T-helper 1 cell treated with Interleukin-12 subunit alpha and Interleukin-12 subunit beta and Interleukin-4 antibody, amounts not matched to agents 30 ng/mL and 1 ng/mL, for 36 hours (primary cell): Measurements from ENCODE around the gene PRELID2. TPM values are rescaled to one million over a fixed set of nuclear protein-coding genes. Genes with fewer than 3 reads are reported as not detected.
"Not testable (repeated sequence)": the region's sequence is repeated elsewhere in the genome, so short reads cannot be mapped to it uniquely, and the experiment has no call there.

Experiments
- intact Hi-C: fragments of 100-400 bp; cut with micrococcal nuclease; formaldehyde crosslinking; loops from one replicate; pipeline ENCODE4 v1.15.1; 2024
- total RNA-seq: library from RNA; stranded (reverse); gene quantifications from 2 replicates; pipeline ENCODE4 v1.2.3, GENCODE V29; 2022

The PRELID2 gene
- total RNA-seq, 1 donor from 2014 or later: 1.9 TPM

DNA sequence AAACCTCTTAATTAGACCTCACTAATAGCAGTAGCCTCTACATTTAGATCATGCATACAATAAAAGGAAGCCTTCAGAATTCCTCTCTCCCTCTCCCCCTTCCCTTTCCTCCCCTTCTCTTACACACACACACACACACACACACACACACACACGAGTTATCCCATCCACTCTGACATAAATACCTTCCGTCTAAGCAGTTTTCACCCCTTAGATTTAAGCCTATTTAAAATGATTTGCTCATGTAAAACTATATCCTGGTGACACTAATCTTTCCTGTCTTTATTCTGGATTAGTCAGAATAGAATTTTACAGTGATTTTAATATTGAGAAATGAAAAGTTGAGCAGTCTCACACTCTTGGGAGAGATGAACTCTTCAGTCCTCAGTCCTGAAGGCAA is 35.0 kb downstream of the PRELID2 start:
- intact Hi-C loops: no loop called here

DNA sequence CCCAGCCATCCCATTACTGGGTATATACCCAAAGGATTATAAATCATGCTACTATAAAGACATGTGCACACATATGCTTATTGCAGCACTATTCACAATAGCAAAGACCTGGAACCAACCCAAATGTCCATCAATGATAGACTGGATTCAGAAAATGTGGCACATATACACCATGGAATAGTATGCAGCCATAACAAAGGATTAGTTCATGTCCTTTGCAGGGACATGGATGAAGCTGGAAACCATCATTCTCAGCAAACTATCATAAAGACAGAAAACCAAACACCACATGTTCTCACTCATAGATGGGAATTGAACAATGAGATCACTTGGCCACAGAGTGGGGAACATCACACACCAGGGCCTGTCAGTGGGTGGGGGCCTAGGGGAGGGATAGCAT is 36.6 kb downstream of the PRELID2 start:
- intact Hi-C loops: not testable (repeated sequence)

DNA sequence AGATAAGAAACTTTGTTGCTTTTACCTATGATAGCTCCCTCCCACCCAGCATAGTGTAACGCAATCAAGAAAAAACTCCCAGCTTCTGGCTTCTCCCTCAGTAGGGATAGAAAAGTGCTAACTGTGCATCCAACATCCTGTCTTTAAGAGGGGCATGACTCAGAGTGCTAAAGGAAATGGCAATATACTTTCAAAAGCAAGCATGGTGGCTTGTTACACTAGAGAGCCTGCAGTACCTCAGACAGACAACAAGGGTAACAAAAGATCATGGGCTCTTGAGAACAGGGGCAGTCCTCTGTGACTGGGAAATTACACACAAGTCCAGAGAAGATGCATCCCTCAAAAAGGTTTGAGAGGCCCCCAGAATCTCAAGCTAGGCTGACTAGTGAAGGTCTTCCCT is 37.8 kb downstream of the PRELID2 start:
- intact Hi-C loops: no loop called here

DNA sequence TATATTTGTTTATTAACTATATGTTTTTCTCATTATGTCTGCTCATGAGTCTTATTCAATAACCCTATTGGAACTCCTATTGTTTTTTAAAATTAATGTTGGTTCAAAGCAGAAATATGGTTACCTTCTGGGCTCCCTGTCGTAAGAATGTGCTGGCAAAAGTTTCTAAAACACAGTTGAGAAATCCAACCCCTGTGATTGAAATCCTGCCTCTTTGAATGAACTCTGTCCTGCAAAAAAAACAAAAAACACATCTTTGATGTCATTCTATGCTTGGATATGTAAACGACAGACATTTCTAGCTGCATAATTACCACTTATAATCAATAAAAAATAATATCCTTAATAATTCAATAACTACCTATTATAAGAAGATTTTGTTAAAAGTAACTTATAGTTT is 38.8 kb downstream of the PRELID2 start:
- intact Hi-C loops: no loop called here

DNA sequence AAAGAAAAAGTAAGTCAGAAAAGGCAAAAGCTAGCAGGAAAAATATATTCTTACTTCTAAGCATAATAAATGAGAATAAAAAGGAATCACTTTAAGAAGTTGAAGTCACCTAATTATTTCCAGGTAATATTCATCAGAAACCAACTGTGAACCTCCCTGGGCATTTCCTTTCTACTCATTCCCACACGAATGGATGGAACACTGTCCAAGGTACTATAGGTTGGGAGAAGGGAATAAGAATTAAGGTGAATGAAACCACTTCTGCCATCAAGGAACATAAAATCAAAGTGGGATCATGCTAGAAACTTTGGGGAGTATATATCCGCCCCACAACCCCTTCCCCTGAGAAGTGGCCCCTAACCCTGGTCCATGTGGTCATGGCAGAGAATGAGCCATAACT is 41.6 kb downstream of the PRELID2 start:
- intact Hi-C loops: no loop called here

DNA sequence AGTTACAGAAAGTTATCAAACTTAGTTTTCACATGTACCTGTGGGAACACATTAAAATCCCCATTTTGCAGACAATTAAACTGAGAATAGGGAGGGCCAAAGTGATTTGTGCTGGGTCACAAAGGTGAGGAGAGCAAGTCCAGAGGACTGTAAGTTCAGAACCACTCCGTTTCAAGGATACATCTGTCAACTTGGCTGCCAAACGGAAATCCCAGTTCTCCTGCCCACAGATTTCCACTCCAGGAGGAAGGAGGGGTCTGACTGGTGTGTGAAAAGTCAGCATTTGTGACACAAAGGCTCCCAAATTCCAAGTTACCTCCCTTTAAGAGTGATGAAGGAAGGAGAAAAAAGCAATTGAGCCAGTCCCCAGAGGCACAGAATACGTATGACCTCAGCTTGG is 42.3 kb downstream of the PRELID2 start:
- intact Hi-C loops: no loop called here

DNA sequence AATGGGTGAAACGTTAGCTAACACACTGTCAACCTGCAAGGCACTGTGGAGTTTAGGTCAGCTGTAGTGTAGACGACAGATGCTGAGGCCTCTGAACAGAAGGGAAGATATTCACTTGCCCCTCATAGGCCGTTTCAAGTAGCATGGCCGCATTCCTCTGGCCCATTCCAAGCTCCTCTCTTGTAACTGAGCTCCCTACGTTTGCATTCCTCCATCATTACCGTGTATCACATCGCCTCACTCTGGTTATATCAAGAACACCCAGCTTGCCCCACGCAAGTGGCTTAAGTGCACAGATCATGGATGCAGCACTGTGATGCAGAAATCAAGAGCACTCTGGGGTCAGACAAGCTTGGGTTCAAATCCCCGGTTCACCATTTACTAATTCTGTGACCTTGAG is 43.3 kb downstream of the PRELID2 start:
- intact Hi-C loops: no loop called here

DNA sequence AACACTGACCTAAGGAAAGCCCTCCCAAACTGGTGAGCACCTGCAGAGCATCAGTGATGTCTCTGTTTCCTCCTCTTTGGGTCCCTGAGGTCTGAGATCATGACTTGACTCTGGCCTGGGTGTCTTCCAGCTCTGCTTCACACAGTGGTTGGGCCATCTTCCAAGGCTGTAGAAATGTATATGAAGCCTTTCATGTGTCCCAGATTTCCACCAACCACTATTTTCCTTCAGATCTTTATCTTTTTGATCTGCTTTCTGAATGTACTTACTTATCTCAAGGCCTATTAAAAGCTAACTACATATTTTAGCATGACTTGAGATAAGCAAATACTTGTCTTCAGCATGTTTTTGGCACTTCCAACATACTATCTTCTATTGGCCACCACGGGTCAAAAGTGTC is 47.1 kb downstream of the PRELID2 start:
- intact Hi-C loops: no loop called here

DNA sequence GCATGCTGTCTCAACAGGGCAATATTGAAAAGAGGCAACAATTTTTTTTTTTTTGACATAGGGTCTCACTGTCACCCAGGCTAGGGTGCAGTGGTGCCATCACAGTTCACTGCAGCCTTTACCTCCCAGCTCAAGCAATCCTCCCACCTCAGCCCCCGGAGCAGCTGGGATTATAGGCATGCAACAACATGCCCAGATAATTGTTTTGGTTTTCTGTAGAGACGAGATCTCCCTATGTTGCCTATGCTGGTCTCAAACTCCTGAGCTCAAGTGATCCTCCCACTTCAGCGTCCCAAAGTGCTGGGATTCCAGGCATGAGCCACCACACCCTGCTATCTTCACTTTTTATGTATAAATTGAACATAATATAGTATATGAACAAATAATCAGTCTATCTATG is 47.6 kb downstream of the PRELID2 start:
- intact Hi-C loops: no loop called here

DNA sequence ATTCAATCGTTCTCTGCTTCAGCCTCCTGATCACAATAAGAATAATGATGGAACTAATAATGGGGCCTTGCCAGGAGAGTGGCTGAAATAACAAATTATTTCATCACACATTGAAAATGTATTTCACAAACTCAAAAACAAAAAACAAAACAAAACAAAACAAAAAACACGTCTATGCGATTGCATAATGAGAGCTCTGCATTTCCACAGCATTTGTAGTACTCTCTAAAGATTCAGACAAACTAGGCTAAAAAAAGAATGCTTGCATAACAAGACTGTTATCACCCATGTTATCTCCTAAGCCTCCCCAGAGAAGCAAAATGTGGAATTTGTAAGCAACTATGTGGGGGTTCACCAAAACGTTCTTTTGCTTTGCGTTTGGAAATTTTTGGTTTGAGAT is 48.1 kb downstream of the PRELID2 start:
- intact Hi-C loops: no loop called here

DNA sequence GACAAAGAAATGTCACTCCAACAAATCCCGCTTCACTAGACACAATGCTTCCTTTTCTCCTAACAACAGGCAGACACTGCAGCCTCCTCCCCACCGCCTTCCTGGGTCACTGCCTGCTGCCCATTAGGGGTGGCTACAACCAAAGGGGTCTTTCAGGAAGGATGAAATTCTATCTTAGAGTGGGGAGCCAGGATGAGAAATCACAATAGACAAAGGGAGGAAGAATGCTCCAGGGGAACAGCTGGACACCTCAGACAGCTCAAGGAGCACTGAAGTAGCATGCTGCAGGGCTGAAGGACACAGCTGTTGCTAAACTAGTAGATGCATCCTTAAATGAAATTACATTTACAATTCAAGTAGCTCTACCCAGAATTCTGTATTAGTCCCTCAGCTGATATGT is 54.2 kb downstream of the PRELID2 start:
- intact Hi-C loops: no loop called here

DNA sequence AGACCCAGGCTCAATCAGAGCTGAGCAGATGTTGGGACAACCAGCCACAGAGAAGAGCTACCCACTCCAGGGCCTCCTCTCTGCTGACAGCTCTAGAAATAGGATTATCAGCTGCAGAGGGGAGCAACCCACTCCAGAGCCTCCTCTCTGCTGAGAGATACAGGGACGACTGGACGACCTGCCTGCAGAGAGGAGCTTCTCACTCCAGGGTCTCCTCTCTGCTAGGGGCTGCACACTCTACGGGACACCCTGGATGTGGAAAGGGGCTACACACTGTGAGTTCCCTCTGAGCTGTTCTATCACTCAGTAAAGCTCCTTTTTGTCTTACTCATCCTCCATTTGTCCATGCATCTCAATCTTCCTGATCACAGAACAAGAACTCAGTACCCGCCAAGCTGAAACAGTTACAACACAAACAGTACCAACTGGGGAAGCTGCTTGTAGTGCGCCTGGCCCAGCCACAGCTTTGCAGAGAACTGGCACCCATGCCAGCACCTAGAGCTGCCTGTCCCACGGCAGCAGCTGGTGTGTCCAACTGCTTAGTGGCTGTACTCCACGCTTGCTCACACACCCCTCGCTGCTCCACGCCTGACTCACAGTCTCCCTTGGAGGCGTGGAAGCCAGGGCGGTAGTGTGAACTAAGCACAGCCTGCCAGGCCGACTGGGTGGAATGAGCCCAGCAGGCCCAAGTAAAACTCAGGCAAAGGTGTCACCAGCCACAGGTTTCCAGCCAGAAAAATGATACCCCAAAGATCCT is 56.8 kb downstream of the PRELID2 start:
- intact Hi-C loops: no loop called here

DNA sequence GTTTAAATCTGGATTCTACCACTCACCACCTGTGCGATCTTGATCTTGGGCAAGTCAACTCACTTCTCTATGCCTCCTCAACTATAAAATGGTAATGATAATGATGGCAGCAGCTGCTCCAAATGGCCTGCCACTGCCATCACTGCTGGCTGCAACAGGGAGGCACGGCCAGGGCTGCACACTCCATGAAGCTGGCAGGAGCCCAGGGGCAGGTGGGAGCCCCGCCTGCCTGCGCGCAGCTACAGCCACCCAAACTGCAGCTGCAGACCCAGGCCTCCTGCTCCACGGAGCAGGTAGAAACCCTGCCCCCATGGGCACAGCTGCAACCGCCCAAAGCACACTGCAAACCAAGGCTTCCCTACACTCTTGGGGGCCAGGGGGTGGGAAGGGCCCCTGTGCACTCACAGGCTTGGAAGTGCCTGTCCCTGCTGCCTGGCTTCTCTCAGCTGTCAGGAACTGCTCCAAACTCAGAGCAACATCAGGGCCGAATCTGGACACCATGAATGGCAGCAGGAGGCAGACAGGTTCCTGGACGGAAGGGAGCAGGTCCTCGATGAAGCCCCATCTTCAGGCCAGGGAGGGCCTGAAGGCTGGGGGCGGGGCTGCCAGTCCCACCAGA is 57.6 kb downstream of the PRELID2 start:
- intact Hi-C loops: no loop called here

DNA sequence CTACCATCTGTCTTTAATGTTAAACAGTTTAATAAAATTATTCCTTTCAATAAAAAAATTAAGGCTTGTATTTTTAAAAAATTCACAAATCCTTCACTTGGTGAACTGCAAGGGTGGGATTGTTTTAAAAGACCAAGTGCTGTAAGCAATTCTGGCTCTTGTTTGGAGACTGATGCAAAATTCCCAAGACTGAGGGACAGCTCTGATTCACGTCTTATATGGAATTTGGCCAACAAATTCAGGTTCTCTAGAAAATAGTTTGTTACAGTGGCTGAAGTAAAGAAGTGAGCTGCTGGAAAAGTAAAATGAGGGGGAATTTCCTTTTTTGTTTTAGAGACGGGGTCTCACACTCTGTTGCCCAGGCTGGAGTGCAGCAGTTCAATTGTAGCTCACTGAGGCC is 58.3 kb downstream of the PRELID2 start:
- intact Hi-C loops: no loop called here

DNA sequence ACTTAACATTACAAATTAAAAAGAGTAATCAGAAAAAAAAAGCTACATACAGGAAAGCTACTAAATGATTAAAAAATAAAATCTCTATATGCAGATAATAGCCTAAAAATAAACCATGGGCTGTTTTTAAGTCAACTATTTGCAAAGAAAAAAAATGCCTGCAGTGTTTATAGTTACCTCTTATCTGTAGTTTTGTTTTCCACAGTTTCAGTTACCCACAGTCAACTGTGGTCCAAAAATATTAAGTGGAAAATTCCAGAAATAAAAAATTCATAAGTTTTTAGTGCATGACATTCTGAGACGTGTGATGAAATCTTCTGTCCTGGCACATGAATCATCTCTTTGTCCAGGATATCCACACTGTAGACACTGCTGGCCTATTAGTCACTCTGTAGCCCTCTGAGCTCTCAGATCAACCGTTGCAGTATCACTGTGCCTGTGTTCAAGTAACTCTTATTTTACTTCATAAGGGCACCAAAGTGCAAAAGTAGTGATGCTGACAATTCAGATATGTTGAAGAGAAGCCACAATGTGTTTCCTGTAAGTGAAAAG is 59.2 kb downstream of the PRELID2 start:
- intact Hi-C loops: no loop called here

DNA sequence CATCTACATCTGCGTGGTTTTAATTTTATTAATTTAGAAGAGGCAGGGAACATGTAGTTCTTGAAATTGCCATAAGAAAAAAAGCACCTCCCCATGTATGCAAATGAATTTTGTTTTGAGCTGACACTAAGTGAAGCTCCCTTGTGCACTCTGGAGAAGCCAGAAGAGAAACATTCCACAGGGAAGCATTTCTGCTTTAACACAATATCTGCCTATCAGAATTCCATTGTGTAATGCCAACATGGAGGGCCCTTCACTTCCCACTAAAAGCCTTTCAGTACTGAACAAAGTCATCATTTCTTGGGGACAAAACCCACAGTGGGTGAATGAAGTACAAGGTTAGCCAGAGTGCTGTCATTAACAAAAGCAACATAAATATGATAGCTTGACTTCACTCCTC is 59.7 kb downstream of the PRELID2 start:
- intact Hi-C loops: no loop called here

DNA sequence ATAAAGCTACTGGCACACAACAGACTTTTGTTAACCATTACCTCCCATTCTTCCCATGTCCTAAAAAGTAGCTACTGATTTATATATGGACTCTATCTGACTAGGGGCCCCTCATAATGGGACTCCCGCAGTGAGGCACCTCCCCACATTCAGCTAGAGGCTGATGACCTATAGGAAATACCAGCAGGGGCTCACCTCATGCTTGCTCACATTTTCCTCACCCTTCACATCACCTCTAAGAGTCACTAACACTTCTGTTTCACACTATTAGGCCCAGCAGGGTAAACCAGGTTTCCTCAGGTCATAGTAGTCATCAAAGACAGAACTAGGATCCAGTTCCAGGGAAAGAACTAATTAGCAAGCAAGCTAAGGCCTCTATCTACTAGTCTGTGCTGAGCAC is 60.7 kb downstream of the PRELID2 start:
- intact Hi-C loops: no loop called here

DNA sequence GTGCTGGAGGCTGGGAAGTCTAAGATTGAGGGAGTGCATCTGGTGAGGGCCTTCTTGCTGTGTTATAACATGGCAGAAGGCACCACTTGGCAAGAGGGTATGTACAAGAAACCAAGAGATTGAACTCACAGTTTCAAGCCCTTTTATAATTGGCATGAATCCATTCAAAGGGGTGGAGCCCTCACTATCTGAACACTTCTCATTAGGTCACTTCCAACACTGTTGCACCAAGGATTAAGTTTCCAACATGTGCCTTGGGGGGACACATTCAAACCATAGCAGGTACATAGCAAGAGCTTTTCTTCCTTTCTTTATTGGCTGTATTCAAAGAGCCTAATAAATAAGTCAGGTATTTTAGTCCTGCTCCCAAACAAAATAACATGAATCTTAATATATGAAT is 62.7 kb downstream of the PRELID2 start:
- intact Hi-C loops: no loop called here

DNA sequence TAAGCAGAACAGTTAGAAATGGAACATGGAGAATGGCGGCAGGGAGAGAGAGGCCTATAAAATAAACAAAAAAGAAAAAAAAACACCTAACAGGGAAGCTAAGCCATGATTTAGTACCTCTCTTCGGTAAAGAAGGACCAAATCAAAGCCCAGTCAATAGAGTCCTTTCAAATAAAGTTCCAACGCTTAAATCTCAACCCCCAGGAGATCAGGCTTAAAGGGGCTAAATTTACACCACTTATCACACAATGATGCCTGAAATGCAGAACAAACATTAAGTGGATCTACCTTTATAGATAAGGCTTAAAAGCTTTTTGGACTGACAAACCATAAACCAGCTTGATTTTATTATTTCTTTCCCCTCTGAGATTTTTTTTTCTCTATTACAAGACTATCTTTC is 66.3 kb downstream of the PRELID2 start:
- intact Hi-C loops: no loop called here

DNA sequence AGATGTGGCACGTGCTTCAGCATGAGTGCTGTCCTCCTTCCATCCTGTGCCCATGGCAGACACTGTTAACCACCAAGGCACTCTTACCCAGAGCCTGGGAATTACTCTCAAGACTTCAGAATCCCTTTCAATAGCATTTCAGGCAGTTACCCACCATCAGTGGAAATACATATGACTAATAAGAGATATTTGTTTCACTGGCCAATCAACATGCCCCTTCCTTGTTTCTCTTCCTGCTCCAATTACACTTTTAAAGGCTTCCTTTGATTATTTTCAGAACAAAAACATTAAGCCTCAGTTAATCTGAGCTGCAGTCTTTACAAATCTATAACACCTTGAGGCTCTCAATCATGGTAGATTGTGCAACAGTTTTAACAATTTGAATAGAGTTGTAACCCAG is 70.8 kb downstream of the PRELID2 start:
- intact Hi-C loops: no loop called here

DNA sequence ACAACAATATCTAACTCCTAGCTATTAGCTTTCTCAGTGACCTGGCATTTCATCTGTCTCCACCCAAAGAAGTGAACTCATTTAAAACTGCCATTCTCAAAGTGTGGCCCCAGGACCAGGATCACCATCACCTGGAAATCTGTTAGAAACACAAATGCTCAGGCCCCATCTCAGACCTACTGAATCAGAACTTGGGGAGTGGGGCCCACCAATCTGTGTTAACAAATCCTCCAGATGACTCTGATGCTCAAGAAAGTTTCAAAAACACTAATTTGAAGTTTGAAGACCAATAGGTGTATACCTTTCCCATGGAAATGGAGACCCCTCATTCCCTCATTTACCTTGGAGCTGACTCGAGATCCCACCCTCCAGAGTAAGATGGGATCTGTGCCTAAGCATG is 72.3 kb downstream of the PRELID2 start:
- intact Hi-C loops: no loop called here

DNA sequence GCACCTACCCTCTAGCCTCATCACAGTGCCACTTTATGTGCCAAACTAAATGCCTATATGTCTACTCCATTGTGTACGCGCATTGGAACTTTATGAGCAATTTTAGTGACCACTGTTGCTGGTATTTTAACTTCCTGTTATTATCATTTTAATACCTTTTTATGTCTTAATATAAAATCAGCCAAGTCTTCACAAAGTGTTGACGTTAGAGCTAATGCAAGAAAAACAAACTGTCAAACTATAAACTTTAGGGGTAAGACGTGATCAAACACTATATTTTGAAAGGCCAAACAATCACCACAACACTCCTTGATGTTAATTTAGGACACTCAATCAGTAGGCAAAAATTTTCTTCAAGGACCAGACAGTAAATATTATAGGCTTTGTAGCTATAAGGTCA is 73.9 kb downstream of the PRELID2 start:
- intact Hi-C loops: no loop called here

DNA sequence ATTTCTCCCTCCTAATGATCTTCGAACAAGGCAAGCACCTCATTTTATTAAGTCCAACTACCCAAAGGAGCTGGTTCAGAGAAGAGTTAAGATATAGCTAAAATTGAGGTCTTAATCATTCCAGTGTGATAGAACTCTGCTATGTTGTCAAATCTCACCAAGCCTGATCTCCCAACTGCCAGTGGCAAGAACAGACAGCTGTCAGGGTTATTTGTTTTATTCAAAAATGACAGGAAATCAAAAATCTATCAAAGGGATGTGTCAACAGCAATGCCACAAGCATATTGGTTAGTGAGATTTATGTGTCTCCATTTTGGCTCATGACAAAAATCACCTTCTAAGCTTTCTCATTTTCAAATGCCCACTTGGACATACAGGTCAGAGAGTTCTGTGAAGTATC is 74.5 kb downstream of the PRELID2 start:
- intact Hi-C loops: no loop called here
